Mesenteric fat pad (tissue), 1 donor: ENCODE results near the gene TICAM2. TPM values are rescaled to one million over a fixed set of nuclear protein-coding genes. Genes with fewer than 3 reads are reported as not detected.

Source experiments
- DNase-seq: peaks from one replicate; pipeline ENCODE4 v3.0.0-alpha.2; 2020; ENCODE audit warnings: low spot score
- total RNA-seq: library from RNA; stranded (reverse); fragmentation: NEBNext Ultra II Directional; extraction: Animal tissue kit (Norgen Biotek cat#: 25700); gene quantifications from one replicate; pipeline ENCODE4 v1.2.1, GENCODE V29; 2021
- donor health status: DM: yes; HTN: yes; CAD: no.

The TICAM2 gene
- total RNA-seq, 1 donor from 2014 or later: 6.3 TPM

GRCh38 chr5:115611873-115612272, 9.6 kb upstream of the TICAM2 start:
- DNase-seq: no peak

- DNase-seq: no peak
These were observed 5.7 kb upstream of the TICAM2 start for GRCh38 chr5:115607935-115608334.

- DNase-seq: no peak
These were observed 3.2 kb upstream of the TICAM2 start for GRCh38 chr5:115605436-115605835.

- DNase-seq: no peak
These were observed 379 bp upstream of the TICAM2 start for GRCh38 chr5:115602591-115603125.

- no peak for DNase-seq
These were observed 1.5 kb downstream of the TICAM2 start for GRCh38 chr5:115600766-115601165.

GRCh38 chr5:115599924-115600323, 2.4 kb downstream of the TICAM2 start:
- DNase-seq: no peak

GRCh38 chr5:115599502-115599901, 2.8 kb downstream of the TICAM2 start:
- no peak for DNase-seq

GRCh38 chr5:115594128-115595047, 7.9 kb downstream of the TICAM2 start:
- no peak for DNase-seq

GRCh38 chr5:115589043-115589442, 13.2 kb downstream of the TICAM2 start:
- DNase-seq: no peak

- DNase-seq: no peak
These were observed 13.6 kb downstream of the TICAM2 start for GRCh38 chr5:115588640-115589039.

GRCh38 chr5:115586525-115587146, 15.6 kb downstream of the TICAM2 start:
- no peak for DNase-seq

- DNase-seq: no peak
These were observed 17.0 kb downstream of the TICAM2 start for GRCh38 chr5:115585265-115585664.

- DNase-seq: no peak
These were observed 17.8 kb downstream of the TICAM2 start for GRCh38 chr5:115584501-115584900.

- DNase-seq: no peak
These were observed 18.8 kb downstream of the TICAM2 start for GRCh38 chr5:115583474-115583873.

- no peak for DNase-seq
These were observed 21.3 kb downstream of the TICAM2 start for GRCh38 chr5:115580941-115581340.

GRCh38 chr5:115579747-115580173, 22.5 kb downstream of the TICAM2 start:
- DNase-seq: no peak

GRCh38 chr5:115579216-115579615, 23.1 kb downstream of the TICAM2 start:
- no peak for DNase-seq

GRCh38 chr5:115578657-115579056, 23.6 kb downstream of the TICAM2 start:
- no peak for DNase-seq

- no peak for DNase-seq
These were observed 24.5 kb downstream of the TICAM2 start for GRCh38 chr5:115577741-115578140.

- DNase-seq: no peak
These were observed 24.9 kb downstream of the TICAM2 start for GRCh38 chr5:115577329-115577728.

GRCh38 chr5:115575167-115576070, 26.9 kb downstream of the TICAM2 start:
- no peak for DNase-seq
